ENCODE results near the gene PLA2G2C. TPM values are rescaled to one million over a fixed set of nuclear protein-coding genes. Genes with fewer than 3 reads are reported as not detected.

PLA2G2C gene
- total and polyA plus RNA-seq, 2 donors (not counting 3 experiments of a cell fraction or from before 2014, with no cell fraction given), result not detected

GRCh38 chr1:20184481-20184900 is 1.8 kb downstream of the PLA2G2C start:
- CTCF ChIA-PET, result interaction anchor here (1.5 to 1.9 kb wide), 2 partner anchors 11 to 19 kb away, joined by 5 to 6 read pairs; no protein-coding TSS in a partner anchor
- Histone ChIP-seq H3K36me3 (ENCODE audit: control insufficient read depth in 2 of 2, extremely low read depth in 1 of 2, insufficient read depth in 2 of 2, low read length in 2 of 2) (no peaks in the 10 kb centered on the region), H3K9me3 (replicated peaks; ENCODE audit: control insufficient read depth, insufficient read depth, low read length) (no peaks in the 10 kb centered on the region), H3K27me3 (ENCODE audit: control insufficient read depth in 2 of 2, insufficient read depth in 2 of 2, low read length in 2 of 2) (peaks cover 14 to 22% of the 10 kb centered on the region in 2 experiments), H3K4me3 (replicated peaks in 1 of 3; ENCODE audit: insufficient read depth in 1 of 3, low read depth in 1 of 3, low read length in 3 of 3) (no peak overlapping the region), H3K27ac (ENCODE audit: insufficient read depth, low read depth, low read length) (no peak overlapping the region), H3K4me2 (ENCODE audit: insufficient read depth, low read length) (no peak overlapping the region), H2AFZ (ENCODE audit: low read depth, low read length) (no peak overlapping the region), H3K9me1 (replicated peaks; ENCODE audit: control insufficient read depth, extremely low read depth, insufficient read depth, low read length) (no peaks in the 10 kb centered on the region), H3K4me1 (ENCODE audit: control insufficient read depth, extremely low read depth, insufficient read depth, low read length) (peaks cover 4% of the 10 kb centered on the region), H3K9ac (replicated peaks; ENCODE audit: extremely low read depth, insufficient read depth, low read length) (no peak overlapping the region), H3K79me2 (ENCODE audit: control insufficient read depth, insufficient read depth, low read length) (no peaks in the 10 kb centered on the region), H4K20me1 (replicated peaks; ENCODE audit: control insufficient read depth, extremely low read depth, insufficient read depth, low read length) (no peaks in the 10 kb centered on the region)
- dilution Hi-C loops (cut with MboI; ENCODE audit: extremely low pct_ligation_motif_present, low sequenced_read_pairs) (no loop called here), intact Hi-C loops (cut with micrococcal nuclease) (no loop called here)
- DNase-seq (ENCODE audit: low read depth, low spot score) (no peak), FAIRE-seq (no peak)
- TF ChIP-seq GATA2 (IDR thresholded peaks at IDR 0.05; ENCODE audit: insufficient read depth, insufficient read length, low read depth, low read length), result no peak
- TF ChIP-seq EZH2 (IDR thresholded peaks at IDR 0.05; ENCODE audit: borderline replicate concordance, low read depth, low read length, severe bottlenecking), result no peak
- no peak for TF ChIP-seq MAX (IDR thresholded peaks at IDR 0.05; ENCODE audit: insufficient read depth, insufficient read length)
- no peak for TF ChIP-seq CTCF (IDR thresholded peaks at IDR 0.05; ENCODE audit: extremely low read depth in 1 of 2, insufficient read depth in 1 of 2, low read depth in 1 of 2, low read length in 2 of 2)
- no peak for TF ChIP-seq FOS (IDR thresholded peaks at IDR 0.05; ENCODE audit: borderline replicate concordance, insufficient read depth, low read length)
- no peak for TF ChIP-seq MYC (IDR thresholded peaks at IDR 0.05; ENCODE audit: low read depth, low read length)
- TF ChIP-seq JUN (IDR thresholded peaks at IDR 0.05; ENCODE audit: borderline replicate concordance, insufficient read depth, insufficient read length, low read depth), result no peak
- no peak for TF ChIP-seq POLR2AphosphoS5 (IDR thresholded peaks at IDR 0.05; ENCODE audit: insufficient read depth, low read depth, low read length)
- TF ChIP-seq POLR2A (IDR thresholded peaks at IDR 0.05; ENCODE audit: low read depth, low read length), result no peak
- BruUV-seq (replicated peaks), result no TSS peak
- POLR2A ChIA-PET, result no interaction called here

Measured in endothelial cell of umbilical vein (primary cell).